NCI-H446 treated with DMSO at 0.1 percent for 48 hours (cell line): ENCODE results near the gene FLRT1.
"Not testable (repeated sequence)": the region's sequence is repeated elsewhere in the genome, so short reads cannot be mapped to it uniquely, and the experiment has no call there.

Source experiments
- DNase-seq: peaks from one replicate; lab custom pipeline; 2025; lab: John Stamatoyannopoulos, UW

The FLRT1 gene

DNA sequence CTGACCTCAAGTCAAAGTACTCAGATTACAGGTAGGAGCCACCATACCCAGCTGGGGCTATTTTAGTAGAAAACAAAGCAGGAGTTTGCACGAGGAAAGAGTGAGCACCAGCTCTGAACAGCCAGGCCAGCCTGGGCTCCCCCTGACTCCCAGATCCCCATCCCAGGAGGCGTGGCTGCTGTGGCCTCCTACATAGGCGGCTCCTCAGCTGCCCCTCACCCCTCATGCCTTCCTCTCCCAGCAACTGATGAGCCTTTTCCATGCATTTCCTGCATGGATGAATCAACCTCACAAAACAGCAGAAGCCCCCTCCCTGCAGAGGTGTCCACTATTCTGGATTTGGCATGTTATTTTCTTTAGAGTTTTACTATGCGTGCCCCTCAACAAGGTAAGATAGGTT lies 10.5 kb upstream of the FLRT1 start:
- no peak for DNase-seq

DNA sequence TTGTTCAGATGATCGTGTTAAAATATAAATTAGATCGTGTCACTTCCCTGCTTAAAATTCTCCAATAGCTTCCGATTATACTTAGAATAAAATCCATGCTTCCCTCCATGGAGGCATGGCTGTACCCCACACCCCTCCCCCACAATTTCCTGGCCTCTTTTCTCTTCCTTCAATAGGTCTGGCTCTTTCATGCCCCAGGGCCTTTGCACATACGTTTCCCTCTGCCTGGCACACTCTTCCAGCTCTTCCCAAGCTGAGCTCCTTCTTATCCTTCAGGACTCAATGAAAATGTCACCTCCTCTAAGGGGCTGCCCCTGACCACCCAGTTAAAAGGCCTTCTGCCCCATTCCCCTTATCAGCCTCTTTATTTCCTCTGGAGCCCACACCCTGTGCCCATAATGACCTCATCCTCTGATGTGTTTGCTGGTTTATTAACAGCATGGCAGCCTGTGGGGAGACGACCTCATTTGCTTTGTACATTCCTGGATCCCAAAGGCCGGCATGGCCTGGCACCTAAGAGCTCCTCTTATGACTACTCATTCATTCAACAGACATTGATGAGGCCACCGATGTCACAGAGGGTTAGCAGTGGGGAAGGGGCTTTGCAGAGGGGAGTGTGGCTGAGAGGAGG lies 9.0 kb upstream of the FLRT1 start:
- no peak for DNase-seq

DNA sequence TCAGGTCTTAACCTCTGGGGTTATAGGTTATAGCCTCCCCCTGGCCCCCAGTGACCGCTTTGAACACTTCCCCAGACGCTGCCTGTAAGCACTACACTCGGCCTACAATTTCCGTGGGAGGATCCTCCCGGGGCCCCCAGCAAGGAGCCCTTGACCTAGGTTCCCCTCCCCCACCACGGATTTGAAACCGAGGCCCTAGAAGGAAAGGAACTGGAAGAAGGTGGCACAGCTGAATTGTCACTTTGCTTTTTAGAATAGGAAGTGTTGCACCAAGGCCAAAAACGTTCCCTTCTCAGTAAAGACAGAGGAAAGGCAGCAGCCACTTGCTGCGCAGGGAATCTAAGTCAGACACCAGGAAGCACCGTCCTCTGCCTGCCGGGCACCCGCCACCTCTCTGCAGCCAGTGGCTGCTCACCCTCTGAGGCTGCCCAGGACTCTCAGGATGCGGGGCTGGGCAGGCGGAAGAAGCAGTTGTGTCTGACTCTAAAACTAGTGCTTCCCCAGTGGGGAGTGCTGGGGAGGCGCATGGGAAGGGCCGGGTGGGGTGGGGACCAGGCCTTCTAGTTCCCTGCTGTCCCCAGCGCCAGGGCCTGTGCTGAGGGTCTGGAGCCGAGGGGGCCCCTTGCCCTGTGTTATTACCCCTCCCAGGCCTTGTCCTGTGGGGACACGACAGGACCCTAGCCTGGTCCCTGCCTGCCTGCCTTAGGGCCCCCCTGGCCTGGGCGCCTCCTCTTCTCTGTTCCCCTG lies 7.9 kb upstream of the FLRT1 start:
- DNase-seq, result no peak

DNA sequence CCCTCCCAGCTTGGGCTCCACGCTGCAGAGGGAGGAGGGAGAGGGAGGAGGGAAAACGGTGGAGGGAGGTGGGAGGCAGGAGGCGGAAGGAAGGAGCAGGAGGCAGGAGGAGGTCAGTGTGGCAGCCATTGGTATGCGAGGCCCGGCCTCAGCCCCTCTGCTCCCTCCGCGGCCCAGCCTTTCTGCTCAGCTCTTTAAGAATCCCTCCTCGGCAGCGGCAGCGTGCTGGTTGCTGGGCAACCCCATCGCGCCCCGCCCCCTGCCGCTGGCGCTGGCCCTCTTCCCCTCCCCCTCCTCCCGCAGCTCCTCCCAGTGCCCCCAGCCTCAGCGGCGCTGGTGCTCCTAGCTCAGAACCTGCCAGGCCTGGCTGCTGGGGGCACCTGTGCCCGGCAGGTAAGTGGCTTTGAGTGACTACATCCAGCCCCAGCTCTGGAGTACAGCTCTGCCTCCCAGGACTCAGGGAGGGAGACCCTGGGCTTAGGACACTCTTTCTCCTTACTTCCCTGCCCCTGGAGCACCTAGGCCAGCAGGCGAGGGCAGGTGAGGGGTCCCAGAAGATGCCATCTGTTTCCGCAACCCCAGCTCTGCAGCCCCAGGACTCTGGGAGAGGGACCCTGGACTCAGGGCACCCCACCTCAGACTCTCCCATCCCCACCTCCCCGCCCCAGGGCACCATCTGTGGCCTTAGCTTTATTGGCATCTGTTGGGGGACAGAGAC lies 7.2 kb upstream of the FLRT1 start:
- DNase-seq, result no peak

DNA sequence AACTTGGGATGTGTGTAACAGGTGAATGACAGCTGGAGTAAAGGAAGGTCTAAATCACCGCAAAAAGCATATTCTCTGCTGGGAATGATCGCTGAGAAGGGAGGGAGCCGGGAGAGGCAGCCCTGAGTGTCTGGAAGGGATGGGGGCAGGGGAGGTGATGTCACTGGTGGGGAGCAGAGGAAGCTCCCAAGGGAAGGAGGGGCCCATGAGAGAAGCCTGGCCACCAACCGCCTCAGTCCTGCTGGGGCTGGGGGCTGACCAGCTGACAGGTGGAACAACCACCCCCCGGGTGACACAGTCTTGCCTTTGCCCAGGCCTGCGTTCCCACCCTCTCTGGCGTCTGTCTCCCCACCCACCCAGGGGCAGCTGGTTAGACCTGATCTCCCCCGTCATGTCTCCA lies 6.0 kb upstream of the FLRT1 start:
- DNase-seq, result no peak

DNA sequence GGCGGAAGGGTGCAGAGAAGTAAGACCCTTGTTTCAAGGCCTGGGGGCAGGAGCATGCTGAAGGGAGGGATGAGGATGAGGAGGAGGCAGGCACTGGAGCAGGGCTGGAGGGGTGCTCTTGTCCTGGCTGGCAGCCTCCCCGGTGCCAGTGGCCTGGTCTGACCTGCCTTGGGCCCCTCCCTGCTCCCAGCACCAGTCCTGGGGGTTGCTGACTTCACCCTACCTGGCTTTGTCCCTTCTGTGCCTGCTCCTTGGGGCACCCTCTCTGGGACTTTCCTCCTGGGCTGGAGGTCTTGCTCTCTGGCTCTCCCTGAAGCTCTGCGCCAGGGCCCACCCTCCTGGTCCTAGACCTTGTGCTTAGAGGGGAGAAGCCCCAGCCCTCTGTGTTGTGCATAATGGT lies 4.7 kb upstream of the FLRT1 start:
- no peak for DNase-seq

DNA sequence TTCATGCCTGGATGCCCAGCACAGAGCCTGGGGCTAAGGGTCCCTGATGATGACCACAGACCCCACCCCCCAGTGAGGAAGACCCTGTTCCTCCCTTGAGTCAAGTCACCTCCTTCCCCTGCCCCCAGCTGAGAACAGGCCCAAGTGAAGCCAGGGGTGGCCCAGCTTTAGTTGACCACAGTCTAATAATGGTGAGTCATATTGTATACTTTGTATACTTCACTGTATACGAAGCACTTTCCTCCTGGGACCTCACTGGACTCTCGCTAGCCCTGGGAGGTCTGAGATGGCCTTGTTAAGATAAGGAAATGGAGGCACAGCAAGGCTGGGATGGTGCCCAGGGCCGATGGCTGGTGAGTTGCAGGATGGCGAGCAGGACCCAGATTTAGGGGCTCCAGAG lies 3.7 kb upstream of the FLRT1 start:
- no peak for DNase-seq

DNA sequence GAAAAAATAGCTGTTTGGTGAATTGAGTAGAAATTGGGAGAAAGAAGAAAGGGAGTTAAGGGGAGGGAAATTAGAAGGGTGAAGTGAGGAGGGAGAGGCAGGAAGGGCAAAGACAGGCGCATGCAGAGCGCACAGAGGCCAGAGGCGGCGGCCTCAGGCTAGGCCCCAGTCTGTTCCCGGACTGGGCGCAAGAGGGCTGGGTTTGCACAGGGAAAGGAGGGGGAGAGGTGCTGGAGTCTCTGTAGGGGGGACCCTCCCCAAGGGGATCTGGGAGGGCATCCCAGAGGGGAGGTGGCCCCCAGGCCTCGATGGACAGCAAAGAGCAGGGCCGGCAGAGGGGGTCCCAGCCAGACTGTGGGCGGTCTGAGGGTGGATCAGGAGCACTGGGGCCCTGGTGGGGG lies 1.3 kb upstream of the FLRT1 start:
- DNase-seq, result no peak

DNA sequence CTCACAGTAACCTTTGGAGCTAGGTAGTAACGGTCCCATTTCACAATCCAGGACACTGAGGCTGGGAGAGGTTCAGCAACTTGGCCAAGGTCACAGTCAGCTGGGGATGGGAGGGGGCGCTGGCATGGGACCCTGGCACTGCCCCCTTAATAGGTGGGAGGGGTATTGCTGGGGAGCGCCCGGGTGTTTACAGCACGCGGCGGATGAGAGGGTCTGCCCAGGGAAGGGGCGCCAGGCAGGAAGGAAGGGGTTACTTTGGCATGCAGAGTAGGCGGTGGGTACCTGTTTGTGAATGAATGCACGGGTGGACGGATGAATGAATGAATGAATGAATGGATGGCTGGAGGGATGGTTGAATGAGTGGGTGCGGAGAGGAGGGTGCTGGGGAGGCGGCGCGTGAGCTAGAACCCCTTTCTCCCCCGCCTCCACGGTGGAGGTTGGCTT lies 628 bp upstream of the FLRT1 start:
- no peak for DNase-seq

DNA sequence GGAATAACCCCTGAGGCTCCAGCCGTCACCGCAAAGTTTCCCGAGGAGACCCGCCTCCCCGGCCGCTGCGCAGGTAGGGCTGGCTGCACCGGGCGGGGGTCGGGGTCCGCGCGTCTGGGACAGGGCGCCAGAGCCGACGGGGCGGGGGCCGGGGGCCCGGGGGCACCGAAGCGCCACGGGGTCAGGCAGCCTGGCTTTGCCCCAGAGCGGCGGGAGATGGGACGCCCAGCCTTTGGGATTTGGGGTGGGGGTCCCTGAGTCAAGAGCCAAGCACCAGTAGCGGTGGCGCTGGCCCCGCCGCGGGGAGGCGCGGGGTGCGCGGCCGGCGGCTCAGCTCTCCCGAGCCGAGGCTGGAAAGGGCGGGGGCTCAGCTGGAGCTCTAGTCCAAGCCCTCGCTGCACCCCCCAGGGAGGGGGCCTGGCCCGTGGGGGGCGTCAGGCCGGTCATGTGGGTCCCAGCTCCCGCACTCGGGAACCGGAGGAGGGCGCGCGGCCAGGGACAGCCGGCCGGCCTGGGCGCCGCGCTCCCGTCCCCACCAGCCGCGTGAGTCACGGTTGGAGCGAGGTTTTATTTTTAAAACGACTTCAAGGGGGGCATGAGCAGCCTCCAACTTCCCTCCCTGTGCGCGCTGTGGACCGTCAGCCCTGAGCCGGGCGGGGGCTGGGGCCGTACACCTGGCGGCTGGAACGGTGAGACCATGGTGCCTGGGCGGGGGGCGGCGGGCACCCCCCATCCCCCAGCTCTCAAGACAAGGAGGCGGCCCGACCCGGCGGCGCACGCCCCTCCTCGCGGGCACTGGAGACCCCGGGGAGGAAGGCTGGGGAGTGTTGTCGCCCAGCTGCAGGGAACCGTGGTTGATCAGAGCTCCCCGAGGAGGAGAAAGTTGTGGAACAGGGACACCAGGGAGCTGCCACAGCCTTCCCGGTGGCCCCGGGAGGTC lies 626 bp downstream of the FLRT1 start:
- DNase-seq, result no peak

DNA sequence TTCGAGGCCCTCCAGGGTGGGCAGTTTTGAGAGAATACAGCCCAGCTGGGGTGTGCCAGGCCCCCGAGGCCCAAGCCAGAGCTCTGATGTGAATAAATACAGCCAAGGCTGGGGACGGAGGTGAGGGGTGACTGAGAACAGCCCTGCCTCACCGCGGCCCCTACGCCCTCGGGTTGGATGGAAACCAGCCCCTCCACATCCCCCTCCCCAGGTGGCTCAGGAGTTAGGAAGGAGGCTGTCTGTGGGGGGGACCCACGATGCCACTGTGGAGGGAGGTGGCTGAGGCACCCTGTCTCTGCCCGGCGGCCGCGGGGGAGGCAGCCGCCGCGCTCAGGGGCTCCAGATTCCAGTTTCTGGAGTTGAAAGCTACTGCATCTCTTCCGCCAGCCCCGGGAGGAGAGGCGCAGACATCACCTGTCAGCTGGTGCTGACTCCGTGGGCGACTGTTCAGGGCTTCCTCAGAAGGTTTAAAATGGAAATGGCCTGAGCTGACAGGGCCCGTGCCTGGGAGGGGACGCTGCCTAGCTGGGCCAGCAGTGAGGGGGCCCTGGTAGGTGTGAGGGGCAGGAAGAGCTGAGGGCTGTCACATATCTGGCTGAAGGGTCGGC lies 1.4 kb downstream of the FLRT1 start:
- DNase-seq, result no peak

DNA sequence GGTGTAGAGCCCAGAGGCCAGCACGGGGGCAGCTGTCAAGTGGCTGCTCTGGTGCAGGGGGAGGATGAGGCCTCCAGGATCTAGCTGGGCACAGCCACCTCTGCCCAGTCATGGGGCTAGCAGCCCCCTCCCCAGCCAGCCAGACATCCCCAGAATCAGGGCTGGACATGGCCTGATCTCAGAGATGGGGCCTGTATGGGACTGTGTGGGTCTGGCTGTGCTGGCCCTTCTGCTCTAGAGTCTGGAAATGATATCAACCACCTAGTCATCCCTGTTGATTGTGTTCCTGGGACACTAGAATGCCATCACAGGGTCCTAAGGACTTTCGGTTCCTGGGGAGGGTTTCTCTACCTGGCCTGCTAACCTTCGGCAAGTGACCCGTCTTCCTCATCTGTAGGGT lies 2.8 kb downstream of the FLRT1 start:
- no peak for DNase-seq

DNA sequence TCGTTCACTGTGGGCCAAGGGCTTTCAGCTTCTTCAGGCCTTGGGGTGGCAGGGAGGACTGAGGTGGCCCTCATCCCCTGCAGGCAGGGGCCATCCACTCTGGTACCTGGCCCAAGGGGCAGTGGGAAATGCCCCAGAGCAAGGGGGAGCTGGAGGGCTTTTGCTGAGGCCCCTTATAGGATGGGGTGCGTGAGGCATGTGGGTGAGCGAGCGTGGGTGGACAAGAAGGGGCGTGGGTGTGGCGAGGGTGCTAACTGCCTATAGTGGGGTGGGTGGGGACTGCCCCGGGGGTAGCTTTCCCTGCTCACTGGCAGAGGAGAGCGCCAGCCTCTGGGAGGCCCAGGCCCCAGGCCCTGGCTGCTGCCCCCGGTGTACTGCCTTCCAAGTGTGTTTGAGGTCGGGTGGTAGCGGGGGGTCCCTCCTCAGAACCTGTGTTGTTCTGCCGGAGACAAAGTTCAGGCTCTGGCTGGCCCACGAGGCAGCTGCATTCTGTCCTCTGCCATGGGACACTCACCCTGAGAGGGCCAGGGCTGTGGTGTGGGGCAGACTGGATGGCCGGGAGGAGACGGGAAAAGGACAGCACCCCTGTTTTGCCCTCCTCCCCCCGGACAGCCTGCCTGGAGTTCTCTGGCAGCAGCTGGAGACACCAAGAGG lies 3.4 kb downstream of the FLRT1 start:
- no peak for DNase-seq

DNA sequence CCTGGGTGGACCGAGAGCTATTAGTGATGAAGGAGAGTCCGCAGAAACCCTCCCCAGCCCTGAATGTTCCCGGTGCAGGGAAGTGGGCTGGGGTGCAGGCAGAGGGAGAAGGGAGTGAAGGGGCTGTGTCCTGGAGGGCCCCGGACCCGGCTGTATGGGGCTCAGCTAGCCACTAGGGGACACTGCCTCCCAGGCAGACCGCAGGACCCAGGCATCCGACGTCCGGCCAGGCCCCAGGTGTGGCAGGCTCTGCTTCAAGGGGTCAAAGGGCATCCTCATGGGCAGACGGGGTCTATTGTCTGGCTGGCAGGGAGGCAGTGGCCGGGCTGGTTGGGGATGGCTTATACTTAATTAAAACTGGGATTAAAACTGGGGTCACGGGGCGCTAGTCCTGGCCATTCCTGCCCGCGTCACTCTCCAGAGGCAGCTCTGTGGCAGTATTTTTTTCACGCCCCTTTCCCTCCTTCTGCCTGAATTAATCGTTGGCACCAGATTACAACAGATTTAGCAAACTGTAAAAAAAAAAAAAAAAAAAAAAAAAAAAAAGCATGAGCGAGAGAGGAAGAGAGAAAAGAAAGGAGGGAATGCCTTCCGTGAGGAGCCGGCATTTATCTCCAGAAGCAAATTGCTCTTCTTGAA lies 5.1 kb downstream of the FLRT1 start:
- DNase-seq, result no peak

DNA sequence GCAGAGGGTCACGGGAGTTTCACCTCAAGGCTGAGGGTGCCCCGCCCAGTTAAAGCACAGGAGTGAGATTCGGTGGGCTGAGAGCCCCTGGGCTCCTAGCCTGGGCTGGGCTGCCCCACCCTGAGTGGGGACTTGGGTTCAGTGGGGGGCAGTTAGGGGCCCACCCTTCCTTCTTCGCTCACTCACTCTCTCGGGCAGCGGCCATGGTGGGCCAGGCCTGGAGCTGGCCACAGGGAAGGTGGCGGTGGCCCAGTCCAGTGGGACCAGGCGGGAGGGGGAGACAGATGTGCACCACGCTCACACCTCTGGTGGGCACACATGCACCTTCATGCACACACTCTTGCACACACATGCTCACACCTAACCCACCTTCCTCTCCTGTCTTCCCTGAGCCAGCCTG lies 6.1 kb downstream of the FLRT1 start:
- DNase-seq, result no peak

DNA sequence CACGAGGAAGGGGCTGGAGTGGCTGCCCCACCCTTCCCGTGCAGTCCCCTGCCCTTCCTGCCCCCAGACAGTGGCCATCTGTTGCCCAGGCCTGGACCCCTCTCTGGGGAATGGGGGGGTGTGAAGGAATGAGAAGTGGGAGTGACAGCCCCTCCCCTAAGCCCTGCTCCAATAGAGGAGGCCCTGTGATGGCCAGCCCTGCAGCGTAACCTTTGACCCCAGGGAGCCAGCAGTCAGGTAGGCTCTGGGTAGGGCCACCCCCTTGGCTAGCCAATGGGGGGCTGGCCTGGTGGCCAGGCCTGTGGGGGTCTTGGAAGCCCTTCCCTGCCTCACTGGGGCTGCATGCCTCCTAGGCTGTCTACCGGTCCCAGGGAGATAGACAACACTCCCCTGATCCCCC lies 6.6 kb downstream of the FLRT1 start:
- no peak for DNase-seq

DNA sequence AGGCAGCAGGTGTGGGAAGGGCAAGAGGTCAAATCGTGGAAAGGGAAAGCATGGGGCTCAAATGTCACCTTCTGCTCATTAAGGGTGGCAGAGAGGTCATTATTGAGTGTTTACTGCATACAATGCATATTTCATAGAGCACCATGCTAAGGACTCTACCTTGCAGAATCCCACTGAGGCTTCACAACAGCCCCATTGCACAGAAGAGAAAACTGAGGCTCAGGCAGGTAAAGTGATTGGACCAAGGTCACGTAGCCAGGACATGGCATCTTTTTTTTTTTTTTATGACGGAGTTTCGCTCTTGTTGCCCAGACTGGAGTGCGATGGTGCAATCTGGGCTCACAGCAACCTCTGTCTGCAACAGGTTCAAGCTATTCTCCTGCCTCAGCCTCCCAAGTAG lies 7.8 kb downstream of the FLRT1 start:
- DNase-seq, result no peak

DNA sequence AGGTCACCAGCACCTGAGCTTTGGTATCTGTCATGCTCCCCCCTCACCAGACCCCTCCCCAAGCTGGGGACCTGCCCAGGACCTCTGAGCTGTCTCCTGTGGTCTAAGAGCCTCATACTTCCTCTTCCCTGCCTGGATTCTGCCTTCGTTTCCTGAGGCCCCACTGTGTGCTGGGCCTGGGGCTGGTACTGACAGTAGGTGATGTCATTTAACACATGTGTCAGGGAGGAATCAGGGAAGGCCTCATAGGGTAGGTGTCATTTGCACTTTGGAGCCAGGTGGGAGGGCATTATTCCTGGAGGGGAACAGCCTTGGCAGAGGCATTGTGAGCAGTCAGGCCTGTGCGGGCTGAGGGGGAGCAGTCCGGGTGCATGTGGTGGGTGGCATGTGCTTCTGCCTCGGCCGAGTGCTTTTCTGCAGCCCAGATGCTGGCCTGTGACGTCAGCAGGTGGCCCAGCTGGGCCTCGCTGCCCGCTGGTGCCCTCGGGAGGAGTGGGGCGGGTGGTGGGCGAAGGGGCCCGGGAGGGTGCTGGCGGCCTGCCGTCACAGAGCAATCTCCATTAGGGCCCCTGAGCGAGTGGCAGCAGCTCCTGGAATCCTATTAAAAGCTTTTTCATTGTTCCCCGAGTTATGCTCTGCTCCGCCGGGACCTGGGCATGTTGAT lies 9.1 kb downstream of the FLRT1 start:
- no peak for DNase-seq

DNA sequence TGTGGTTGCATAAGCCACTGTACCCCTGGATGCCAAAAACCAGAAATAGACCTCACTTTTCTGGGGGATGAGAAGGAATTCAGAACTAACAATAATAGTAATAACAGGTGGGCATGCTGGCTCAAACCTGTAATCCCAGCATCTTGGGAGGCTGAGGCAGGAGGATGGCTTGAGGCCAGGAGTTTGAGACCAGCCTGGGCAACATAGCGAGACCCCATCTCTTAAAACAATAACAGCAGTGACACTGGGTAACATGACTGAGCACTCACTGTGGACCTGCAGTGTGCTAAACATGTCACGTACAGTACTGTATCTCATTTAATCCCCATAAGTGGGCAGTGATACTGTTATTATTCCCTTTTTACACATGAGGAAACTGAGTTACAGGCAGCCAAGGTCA lies 10.0 kb downstream of the FLRT1 start:
- DNase-seq, result no peak

DNA sequence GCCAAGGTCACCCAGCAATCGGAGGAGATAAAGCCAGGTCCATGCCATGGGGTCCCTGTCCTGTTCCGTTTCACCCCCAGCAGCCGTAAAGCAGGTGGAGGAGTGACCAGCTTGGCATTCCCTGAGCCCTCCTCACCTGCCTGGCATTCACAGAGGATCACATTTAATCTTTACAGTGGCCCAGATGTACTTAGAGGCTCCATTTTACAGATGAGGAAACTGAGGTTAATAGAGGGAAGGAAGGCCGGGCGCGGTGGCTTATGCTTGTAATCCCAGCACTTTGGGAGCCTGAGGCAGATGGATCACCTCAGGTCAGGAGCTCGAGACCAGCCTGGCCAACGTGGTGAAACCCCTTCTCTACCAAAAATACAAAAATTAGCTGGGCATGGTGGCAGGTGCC lies 11.6 kb downstream of the FLRT1 start:
- not testable (repeated sequence) for DNase-seq
